HCT116 (cell line): Measurements from ENCODE around the gene IFNGR2.

Experiments used
- ATF3 ChIP-seq: IDR thresholded peaks from 2 replicates; pipeline ENCODE4 v1.6.1; 2012
- CTCF ChIP-seq, 3 experiments: fragments of 200-600 bp in 1 of 3; sonication (generic) in 1 of 3; IDR thresholded peaks in 2 of 3; conservative IDR thresholded peaks in 1 of 3; 2 replicates each; pipeline ENCODE4 v1.5.1; 2012 to 2017; ENCODE audit warnings: low read depth in 2 of 3, low read length in 2 of 3, antibody characterized with exemption in 1 of 3, borderline replicate concordance in 1 of 3, control low read depth in 1 of 3, mild to moderate bottlenecking in 1 of 3, mixed read lengths in 1 of 3, mixed run types in 1 of 3, moderate library complexity in 1 of 3; ENCODE audit not compliant: insufficient read depth in 1 of 3
- ELF1 ChIP-seq: IDR thresholded peaks from 2 replicates; pipeline ENCODE4 v1.6.1; 2012; ENCODE audit warnings: low read depth, borderline replicate concordance
- EZH2 ChIP-seq: fragments of 200-600 bp; sonication (generic); IDR thresholded peaks from 2 replicates; pipeline ENCODE4 v1.6.1; 2017; ENCODE audit warnings: antibody characterized with exemption, mixed run types
- EZH2phosphoT487 ChIP-seq: fragments of 200-600 bp; IDR thresholded peaks from 2 replicates; pipeline ENCODE4 v1.6.1; 2018; ENCODE audit warnings: antibody characterized with exemption, borderline replicate concordance
- POLR2A ChIP-seq: IDR thresholded peaks from 2 replicates; pipeline ENCODE4 v1.7.0; 2011; ENCODE audit warnings: borderline replicate concordance; ENCODE audit not compliant: insufficient read depth, insufficient read length; ENCODE audit errors: extremely low read depth
- POLR2AphosphoS5 ChIP-seq: IDR thresholded peaks from 2 replicates; pipeline ENCODE4 v1.6.1; 2011; ENCODE audit warnings: mild to moderate bottlenecking, low read depth, low read length, moderate library complexity
- RAD21 ChIP-seq: IDR thresholded peaks from 2 replicates; pipeline ENCODE4 v1.6.1; 2012; ENCODE audit warnings: low read depth, mild to moderate bottlenecking
- ZFX ChIP-seq: fragments of 450-650 bp; IDR thresholded peaks from 2 replicates; pipeline ENCODE4 v1.6.1; 2017

- TF ChIP-seq CTCF (IDR thresholded peaks at IDR 0.05 in 2 of 3, conservative IDR thresholded peaks at IDR 0.05 in 1 of 3; ENCODE audit: borderline replicate concordance in 1 of 3, insufficient read depth in 1 of 3, low read depth in 2 of 3, low read length in 2 of 3), result no peak
- no peak for TF ChIP-seq RAD21
- no peak for TF ChIP-seq EZH2phosphoT487
- TF ChIP-seq ELF1, result no peak
- TF ChIP-seq POLR2A, result no peak
- no peak for TF ChIP-seq POLR2AphosphoS5
- no peak for TF ChIP-seq ATF3
- no peak for TF ChIP-seq ZFX
- TF ChIP-seq EZH2, result no peak
These were observed 16.4 kb downstream of the IFNGR2 start for GRCh38 chr21:33419538-33420123.
